K562 (cell line): ENCODE data around the gene TRAPPC12. TPM values are rescaled to one million over a fixed set of nuclear protein-coding genes. Genes with fewer than 3 reads are reported as not detected.

Experiments used
- ADNP ChIP-seq: fragments of 200-800 bp; sonication (Bioruptor generic); IDR thresholded peaks from 2 replicates; pipeline ENCODE4 v1.6.1; 2016; ENCODE audit warnings: missing genetic modification characterization, missing compliant biosample characterization
- CXXC5 ChIP-seq: fragments of 250-450 bp; sonication (Bioruptor Pico); IDR thresholded peaks from 2 replicates; pipeline ENCODE4 v1.8.0; 2022; ENCODE audit warnings: inconsistent platforms, mild to moderate bottlenecking, moderate library complexity
- DIDO1 ChIP-seq: fragments of 450-650 bp; IDR thresholded peaks from 2 replicates; pipeline ENCODE4 v1.6.1; 2016; ENCODE audit warnings: low read depth, missing biosample characterization, missing genetic modification characterization
- DPF2 ChIP-seq: fragments of 450-650 bp; IDR thresholded peaks from 2 replicates; pipeline ENCODE4 v1.6.1; 2016
- E2F6 ChIP-seq, 2 experiments: IDR thresholded peaks; 2 replicates each; pipeline ENCODE4 v1.6.1; 2011; ENCODE audit warnings: borderline replicate concordance in 1 of 2, control low read depth in 1 of 2, low read depth in 1 of 2, low read length in 1 of 2, mild to moderate bottlenecking in 1 of 2, mixed read lengths in 1 of 2, moderate library complexity in 1 of 2; ENCODE audit not compliant: insufficient read depth in 1 of 2, insufficient read length in 1 of 2, poor library complexity in 1 of 2, severe bottlenecking in 1 of 2; ENCODE audit errors: extremely low read depth in 1 of 2
- EGR1 ChIP-seq: fragments of 450-650 bp; conservative IDR thresholded peaks from 2 replicates; pipeline ENCODE4 v1.6.1; 2017; ENCODE audit warnings: mild to moderate bottlenecking
- FOXA3 ChIP-seq, 2 experiments: fragments of 450-650 bp in 1 of 2; sonication (generic) in 1 of 2; formaldehyde crosslinking; IDR thresholded peaks in 1 of 2; conservative IDR thresholded peaks in 1 of 2; 2 replicates each; pipeline versions ENCODE4 v1.4.0 to v1.8.0; 2020 to 2022; ENCODE audit warnings: mild to moderate bottlenecking in 2 of 2, missing genetic modification reagents in 1 of 2
- FOXK2 ChIP-seq, 2 experiments: fragments of 450-650 bp; IDR thresholded peaks in 1 of 2; conservative IDR thresholded peaks in 1 of 2; 2 replicates each; pipeline ENCODE4 v1.6.1; 2016; ENCODE audit warnings: low read depth in 2 of 2, mild to moderate bottlenecking in 1 of 2
- GABPB1 ChIP-seq: sonication (generic); formaldehyde crosslinking; IDR thresholded peaks from 2 replicates; pipeline ENCODE4 v1.8.0; 2022; ENCODE audit warnings: mild to moderate bottlenecking, missing genetic modification reagents
- KLF16 ChIP-seq: IDR thresholded peaks from 2 replicates; pipeline ENCODE4 v1.6.1; 2016; ENCODE audit warnings: antibody characterized with exemption
- MAX ChIP-seq: sonication (generic); formaldehyde crosslinking; IDR thresholded peaks from 2 replicates; pipeline ENCODE4 v1.9.0; 2022; ENCODE audit warnings: mild to moderate bottlenecking, missing genetic modification reagents
- MEIS2 ChIP-seq: fragments of 450-650 bp; IDR thresholded peaks from 2 replicates; pipeline ENCODE4 v1.6.1; 2014; ENCODE audit warnings: mild to moderate bottlenecking; ENCODE audit not compliant: partially characterized antibody
- MTA2 ChIP-seq: fragments of 450-650 bp; IDR thresholded peaks from 2 replicates; pipeline ENCODE4 v1.6.1; 2016; ENCODE audit warnings: low read depth
- MTA3 ChIP-seq: fragments of 450-650 bp; formaldehyde crosslinking; IDR thresholded peaks from 2 replicates; pipeline ENCODE4 v1.6.1; 2017; ENCODE audit warnings: mild to moderate bottlenecking, borderline replicate concordance
- NR4A1 ChIP-seq, 2 experiments: fragments of 250-450 bp in 1 of 2; fragments of 450-650 bp in 1 of 2; sonication (Bioruptor Pico) in 1 of 2; IDR thresholded peaks; 2 replicates each; pipeline versions ENCODE4 v1.4.0 to v1.6.1; 2016 to 2020; ENCODE audit warnings: mild to moderate bottlenecking in 2 of 2, missing compliant biosample characterization in 1 of 2, missing genetic modification characterization in 1 of 2, moderate library complexity in 1 of 2
- NRF1 ChIP-seq, 2 experiments: fragments of 450-650 bp; IDR thresholded peaks in 1 of 2; conservative IDR thresholded peaks in 1 of 2; 2 replicates each; pipeline ENCODE4 v1.6.1; 2014; ENCODE audit warnings: mild to moderate bottlenecking in 2 of 2
- PHF8 ChIP-seq: fragments of 200-600 bp; sonication (generic); IDR thresholded peaks from 2 replicates; pipeline ENCODE4 v1.6.1; 2012; ENCODE audit warnings: mixed run types, mild to moderate bottlenecking, inconsistent platforms, low read length, moderate library complexity, borderline replicate concordance
- POLR2G ChIP-seq: fragments of 200-400 bp; formaldehyde crosslinking; IDR thresholded peaks from 2 replicates; pipeline ENCODE4 v1.6.1; 2017; ENCODE audit warnings: low read depth, mild to moderate bottlenecking, antibody characterized with exemption, low read length, moderate library complexity
- RBFOX2 ChIP-seq: fragments of 200-400 bp; formaldehyde crosslinking; IDR thresholded peaks from 2 replicates; pipeline ENCODE4 v1.6.1; 2017; ENCODE audit warnings: low read depth, mild to moderate bottlenecking, low read length, moderate library complexity
- TAF1 ChIP-seq: IDR thresholded peaks from 2 replicates; pipeline ENCODE4 v1.6.1; 2011; ENCODE audit warnings: mild to moderate bottlenecking, low read length, moderate library complexity; ENCODE audit not compliant: insufficient read depth, control insufficient read depth, severe bottlenecking; ENCODE audit errors: extremely low read depth
- ZNF707 ChIP-seq: fragments of 250-450 bp; sonication (Bioruptor Pico); conservative IDR thresholded peaks from 2 replicates; pipeline ENCODE4 v1.8.0; 2022; ENCODE audit warnings: inconsistent platforms, mild to moderate bottlenecking, moderate library complexity
- polyA plus RNA-seq, 8 experiments: library from polyadenylated mRNA; depleted of rRNA in 4 of 8; stranded (reverse) in 5 of 8; unstranded in 3 of 8; fragments of >200 nt; fragmentation: Nextera tagmentation in 2 of 8; fragmentation: Illumina TruSeq in 1 of 8; extraction: Ambion mirVana in 2 of 8; extraction: Trizol in 1 of 8; gene quantifications; 2 replicates each; pipeline versions ENCODE4 v1.2.1 to v1.2.3, GENCODE V29; 2011 to 2014; ENCODE audit warnings: inconsistent platforms in 1 of 8, missing spikeins in 1 of 8
- total RNA-seq, 7 experiments: library from RNA; depleted of rRNA in 6 of 7; stranded (reverse); fragments of >200 nt in 6 of 7; fragmentation: Illumina TruSeq in 2 of 7; extraction: Trizol in 2 of 7; gene quantifications; 2 replicates each; pipeline versions ENCODE4 v1.2.1 to v1.2.3, GENCODE V29; 2011 to 2021; ENCODE audit warnings: low replicate concordance in 1 of 7
- TF ChIP-seq, protein P1 (sequence below): sonication (generic); formaldehyde crosslinking; IDR thresholded peaks from 2 replicates; pipeline ENCODE4 v1.8.1; 2023; ENCODE audit warnings: mild to moderate bottlenecking, missing genetic modification reagents, moderate library complexity
- TF ChIP-seq, protein P2 (sequence below): fragments of 450-650 bp; formaldehyde crosslinking; IDR thresholded peaks from 2 replicates; pipeline ENCODE4 v1.4.0; 2022; ENCODE audit warnings: mild to moderate bottlenecking, moderate library complexity

Gene TRAPPC12
- total and polyA plus RNA-seq, 9 of the 15 experiments (the other 6 are each of a cell fraction or from before 2014, with no cell fraction given), result 8.0 to 75.2 (median 39.1) TPM

- TF ChIP-seq, protein P1, sequence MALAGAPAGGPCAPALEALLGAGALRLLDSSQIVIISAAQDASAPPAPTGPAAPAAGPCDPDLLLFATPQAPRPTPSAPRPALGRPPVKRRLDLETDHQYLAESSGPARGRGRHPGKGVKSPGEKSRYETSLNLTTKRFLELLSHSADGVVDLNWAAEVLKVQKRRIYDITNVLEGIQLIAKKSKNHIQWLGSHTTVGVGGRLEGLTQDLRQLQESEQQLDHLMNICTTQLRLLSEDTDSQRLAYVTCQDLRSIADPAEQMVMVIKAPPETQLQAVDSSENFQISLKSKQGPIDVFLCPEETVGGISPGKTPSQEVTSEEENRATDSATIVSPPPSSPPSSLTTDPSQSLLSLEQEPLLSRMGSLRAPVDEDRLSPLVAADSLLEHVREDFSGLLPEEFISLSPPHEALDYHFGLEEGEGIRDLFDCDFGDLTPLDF (CRISPR knock-in tag), result peak; percentile 24; the same call in 1 of the 2 replicates
- peak; percentile 54; the same call in 1 of the 2 replicates for TF ChIP-seq POLR2G
- 0 out of 2 replicates have a peak, but pooled peaks have one; percentile 29 for TF ChIP-seq MTA3
- peak; percentile 25; the same call in 1 of the 2 replicates for TF ChIP-seq PHF8
- TF ChIP-seq, protein P2, sequence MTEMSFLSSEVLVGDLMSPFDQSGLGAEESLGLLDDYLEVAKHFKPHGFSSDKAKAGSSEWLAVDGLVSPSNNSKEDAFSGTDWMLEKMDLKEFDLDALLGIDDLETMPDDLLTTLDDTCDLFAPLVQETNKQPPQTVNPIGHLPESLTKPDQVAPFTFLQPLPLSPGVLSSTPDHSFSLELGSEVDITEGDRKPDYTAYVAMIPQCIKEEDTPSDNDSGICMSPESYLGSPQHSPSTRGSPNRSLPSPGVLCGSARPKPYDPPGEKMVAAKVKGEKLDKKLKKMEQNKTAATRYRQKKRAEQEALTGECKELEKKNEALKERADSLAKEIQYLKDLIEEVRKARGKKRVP (CRISPR knock-in tag), result no peak
- TF ChIP-seq DIDO1 (tag), result no peak
- peak; percentile 43 for TF ChIP-seq DPF2
- peak; percentile 47 for TF ChIP-seq RBFOX2
- peak; percentile 21 for TF ChIP-seq MEIS2
- 0 out of 2 replicates have a peak, but pooled peaks have one; percentile 4 for TF ChIP-seq GABPB1
- TF ChIP-seq CXXC5 (CRISPR knock-in tag), result peak; percentile 39; the same call in 1 of the 2 replicates
- peak; percentile 97 for TF ChIP-seq EGR1
- TF ChIP-seq ADNP (tag), result no peak
- TF ChIP-seq ZNF707 (CRISPR knock-in tag), result no peak
- peak in 1 of 2 experiments; percentile 33 for TF ChIP-seq E2F6 (IDR thresholded peaks at IDR 0.05; ENCODE audit: borderline replicate concordance in 1 of 2, extremely low read depth in 1 of 2, insufficient read depth in 1 of 2, insufficient read length in 1 of 2, low read depth in 1 of 2, low read length in 1 of 2, poor library complexity in 1 of 2, severe bottlenecking in 1 of 2)
- TF ChIP-seq MAX (CRISPR knock-in tag), result 0 out of 2 replicates have a peak, but pooled peaks have one; percentile 19
- peak; percentile 45 to 46; a peak in 2 of 4 replicates for TF ChIP-seq NRF1 (conservative IDR thresholded peaks at IDR 0.05 in 1 of 2, IDR thresholded peaks at IDR 0.05 in 1 of 2)
- peak; percentile 48 for TF ChIP-seq KLF16
- peak in 1 of 2 experiments; percentile 44; a peak in 1 of 4 replicates for TF ChIP-seq FOXK2 (conservative IDR thresholded peaks at IDR 0.05 in 1 of 2, IDR thresholded peaks at IDR 0.05 in 1 of 2; ENCODE audit: low read depth in 2 of 2)
- no peak for TF ChIP-seq NR4A1 (CRISPR knock-in tag; IDR thresholded peaks at IDR 0.05)
- no peak for TF ChIP-seq NR4A1 (tag; IDR thresholded peaks at IDR 0.05)
- 0 out of 4 replicates have a peak, but pooled peaks of 1 of the 2 experiments have one; percentile 41 for TF ChIP-seq FOXA3 (CRISPR knock-in tag; conservative IDR thresholded peaks at IDR 0.05 in 1 of 2, IDR thresholded peaks at IDR 0.05 in 1 of 2)
- 0 out of 2 replicates have a peak, but pooled peaks have one; percentile 7 for TF ChIP-seq MTA2
- TF ChIP-seq TAF1, result peak; percentile 20
These were observed 114.1 kb downstream of the TRAPPC12 start (continued) for GRCh38 chr2:3493615-3494007.
